Activated T-cell treated with anti-CD3 and anti-CD28 coated beads, Interleukin-2, amount 50 U/mL, for 4 hours (primary cell): Measurements from ENCODE around the gene PTPRK. TPM values are rescaled to one million over a fixed set of nuclear protein-coding genes. Genes with fewer than 3 reads are reported as not detected.

Source experiments
- ATAC-seq, 2 donors: fragments of 200-7000 bp; cut with Tn5 transposase; one replicate each; pipeline ENCODE4 v1.10.0; 2021
- DNase-seq: peaks from one replicate; pipeline ENCODE4 v3.0.0-alpha.2; 2020
- H3K27me3 Mint-ChIP-seq: one replicate; pipeline ENCODE4 v1.8.0; 2021; ENCODE audit warnings: low read depth, mixed read lengths
- H3K36me3 Mint-ChIP-seq: one replicate; pipeline ENCODE4 v1.8.0; 2022; ENCODE audit warnings: mixed read lengths; ENCODE audit not compliant: insufficient read depth
- H3K4me1 Mint-ChIP-seq: one replicate; pipeline ENCODE4 v1.8.0; 2021; ENCODE audit warnings: low read depth, mixed read lengths
- H3K4me3 Mint-ChIP-seq: one replicate; pipeline ENCODE4 v1.8.0; 2021; ENCODE audit warnings: mild to moderate bottlenecking, moderate library complexity, mixed read lengths
- H3K9me3 Mint-ChIP-seq: one replicate; pipeline ENCODE4 v1.8.0; 2021; ENCODE audit warnings: mixed read lengths
- total RNA-seq, 3 donors: library from RNA; stranded (reverse); gene quantifications; one replicate each; pipeline ENCODE4 v1.2.1, GENCODE V29; 2021

The PTPRK gene
- total RNA-seq, 3 donors from 2014 or later = 5.6 to 17.5 (median 11.6) TPM

DNA sequence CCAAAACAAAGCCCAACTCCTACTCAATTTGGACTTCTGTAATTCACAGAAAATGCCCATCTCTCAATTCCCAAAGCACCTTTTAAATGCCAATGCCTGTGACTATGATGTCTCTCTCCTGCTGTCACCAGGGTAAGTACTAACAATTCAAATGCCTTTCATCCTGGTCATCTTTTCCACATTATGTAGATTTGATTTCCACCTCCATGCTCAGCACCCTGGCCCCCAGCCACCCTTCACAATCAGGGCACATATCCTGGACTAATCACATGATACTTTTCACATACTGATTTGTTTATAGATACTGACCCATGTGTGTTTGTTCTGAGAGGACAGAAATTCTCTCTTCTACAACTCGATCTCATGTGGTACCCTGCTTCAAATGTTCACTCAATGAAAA lies 236.3 kb downstream of the PTPRK start:
- H3K4me3 Mint-ChIP-seq = no peak overlapping the region

DNA sequence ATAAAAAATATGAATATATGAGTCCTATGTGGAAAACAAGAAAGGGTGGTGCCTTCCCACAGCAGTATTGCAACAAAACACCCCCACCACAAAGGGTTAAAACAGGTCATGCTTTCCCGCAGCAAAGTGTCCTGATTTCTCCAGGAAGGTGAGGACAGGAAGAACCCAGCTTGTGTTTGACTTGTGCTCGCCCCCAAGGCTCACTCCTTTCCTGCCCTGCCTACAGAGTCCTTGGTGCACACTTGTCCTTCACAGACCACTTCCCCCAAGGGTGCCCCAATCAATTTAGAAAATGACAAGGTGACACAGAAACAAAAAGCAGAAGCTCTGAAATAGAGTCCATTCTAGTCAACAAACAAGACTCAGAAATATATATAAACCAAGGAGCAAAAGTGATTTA lies 237.4 kb downstream of the PTPRK start:
- H3K4me3 Mint-ChIP-seq = no peak overlapping the region
- peaks cover 4% of the 10 kb centered on the region for H3K4me1 Mint-ChIP-seq
- H3K9me3 Mint-ChIP-seq = no peaks in the 10 kb centered on the region
- ATAC-seq (no peak), DNase-seq (no peak)
- no peaks in the 10 kb centered on the region for H3K27me3 Mint-ChIP-seq
- peaks cover 1% of the 10 kb centered on the region for H3K36me3 Mint-ChIP-seq

More for the DNA sequence above, 236.3 kb downstream of the PTPRK start:
- Mint-ChIP-seq H3K4me1 (peaks cover 4% of the 10 kb centered on the region), H3K36me3 (peaks cover 1% of the 10 kb centered on the region), H3K27me3 (no peaks in the 10 kb centered on the region), H3K9me3 (no peaks in the 10 kb centered on the region)
- DNase-seq (no peak), ATAC-seq (no peak)

DNA sequence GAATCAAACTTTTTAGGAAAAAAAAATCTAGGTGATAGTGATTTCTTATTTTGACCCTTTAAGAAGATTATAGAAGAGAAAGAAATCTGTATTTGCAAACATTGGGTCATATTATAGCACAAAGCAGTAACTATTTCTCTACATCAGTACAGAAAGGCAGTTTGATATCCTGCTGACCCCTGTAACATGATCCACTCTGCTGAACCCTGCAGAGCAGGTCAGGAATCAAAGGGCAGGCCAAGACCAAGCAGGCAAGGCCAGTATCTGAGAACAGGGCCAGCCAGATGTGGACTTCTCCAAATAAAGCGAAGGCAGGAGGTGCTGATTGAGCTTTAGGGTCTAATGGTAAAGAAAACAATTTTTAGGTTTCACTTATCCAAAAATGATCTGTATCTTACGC lies 239.4 kb downstream of the PTPRK start:
- DNase-seq (no peak), ATAC-seq (no peak)
- Mint-ChIP-seq H3K36me3 (peaks cover 1% of the 10 kb centered on the region), H3K27me3 (no peaks in the 10 kb centered on the region), H3K9me3 (no peaks in the 10 kb centered on the region), H3K4me1 (no peaks in the 10 kb centered on the region), H3K4me3 (no peak overlapping the region)

- H3K27me3 Mint-ChIP-seq = no peaks in the 10 kb centered on the region
- H3K4me3 Mint-ChIP-seq = no peak overlapping the region
- peaks cover 2% of the 10 kb centered on the region for H3K4me1 Mint-ChIP-seq
- no peaks in the 10 kb centered on the region for H3K36me3 Mint-ChIP-seq
- ATAC-seq (no peak), DNase-seq (no peak)
- no peaks in the 10 kb centered on the region for H3K9me3 Mint-ChIP-seq
These were observed 240.3 kb downstream of the PTPRK start for GRCh38 chr6:128280066-128280465.

DNA sequence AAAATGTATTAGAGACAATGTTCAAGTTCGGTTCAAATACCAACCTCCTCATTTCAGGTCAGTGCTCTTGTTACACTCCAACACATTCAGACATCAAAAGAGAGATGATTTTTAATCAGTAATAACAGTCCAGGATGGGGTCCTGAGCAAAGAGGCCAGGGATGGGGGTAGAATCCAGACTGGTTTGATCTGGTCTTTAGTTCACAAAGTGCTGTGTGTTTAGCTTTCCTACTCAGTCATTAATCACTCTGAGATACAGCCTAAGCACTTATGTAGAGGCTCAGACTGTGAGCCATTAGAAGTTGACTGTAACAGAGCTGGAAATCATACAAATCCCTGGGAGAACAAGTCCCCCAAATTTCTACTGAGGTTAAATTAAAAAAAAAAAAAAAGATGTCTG lies 241.6 kb downstream of the PTPRK start:
- Mint-ChIP-seq H3K9me3 (no peaks in the 10 kb centered on the region), H3K4me3 (no peak overlapping the region), H3K27me3 (no peaks in the 10 kb centered on the region), H3K36me3 (no peaks in the 10 kb centered on the region), H3K4me1 (peaks cover 3% of the 10 kb centered on the region)
- no peak for DNase-seq
- no peak for ATAC-seq

GRCh38 chr6:128277379-128277778 lies 243.0 kb downstream of the PTPRK start:
- Mint-ChIP-seq H3K4me1 (peaks cover 3% of the 10 kb centered on the region), H3K36me3 (no peaks in the 10 kb centered on the region), H3K4me3 (no peak overlapping the region), H3K9me3 (no peaks in the 10 kb centered on the region), H3K27me3 (no peaks in the 10 kb centered on the region)
- DNase-seq = no peak
- no peak for ATAC-seq

- H3K27me3 Mint-ChIP-seq = no peaks in the 10 kb centered on the region
- no peaks in the 10 kb centered on the region for H3K36me3 Mint-ChIP-seq
- no peak for ATAC-seq
- no peak for DNase-seq
- peaks cover 3% of the 10 kb centered on the region for H3K4me1 Mint-ChIP-seq
- no peak overlapping the region for H3K4me3 Mint-ChIP-seq
- no peaks in the 10 kb centered on the region for H3K9me3 Mint-ChIP-seq
These were observed 244.1 kb downstream of the PTPRK start for GRCh38 chr6:128276311-128276710.

- Mint-ChIP-seq H3K4me3 (no peak overlapping the region), H3K9me3 (no peaks in the 10 kb centered on the region), H3K36me3 (no peaks in the 10 kb centered on the region), H3K27me3 (no peaks in the 10 kb centered on the region), H3K4me1 (peaks cover 3% of the 10 kb centered on the region)
- ATAC-seq (no peak), DNase-seq (no peak)
These were observed 244.7 kb downstream of the PTPRK start for GRCh38 chr6:128275681-128276080.

- peaks cover 3% of the 10 kb centered on the region for H3K4me1 Mint-ChIP-seq
- no peak for DNase-seq
- no peaks in the 10 kb centered on the region for H3K27me3 Mint-ChIP-seq
- peak; percentile 34 to 67 for ATAC-seq
- no peaks in the 10 kb centered on the region for H3K9me3 Mint-ChIP-seq
- no peak overlapping the region for H3K4me3 Mint-ChIP-seq
- no peaks in the 10 kb centered on the region for H3K36me3 Mint-ChIP-seq
These were observed 245.4 kb downstream of the PTPRK start for GRCh38 chr6:128275030-128275429.

GRCh38 chr6:128271527-128271926 lies 248.9 kb downstream of the PTPRK start:
- H3K4me3 Mint-ChIP-seq = no peak overlapping the region
- no peaks in the 10 kb centered on the region for H3K9me3 Mint-ChIP-seq
- DNase-seq (no peak), ATAC-seq (no peak)
- H3K36me3 Mint-ChIP-seq = no peaks in the 10 kb centered on the region
- peaks cover 3% of the 10 kb centered on the region for H3K4me1 Mint-ChIP-seq
- no peaks in the 10 kb centered on the region for H3K27me3 Mint-ChIP-seq

DNA sequence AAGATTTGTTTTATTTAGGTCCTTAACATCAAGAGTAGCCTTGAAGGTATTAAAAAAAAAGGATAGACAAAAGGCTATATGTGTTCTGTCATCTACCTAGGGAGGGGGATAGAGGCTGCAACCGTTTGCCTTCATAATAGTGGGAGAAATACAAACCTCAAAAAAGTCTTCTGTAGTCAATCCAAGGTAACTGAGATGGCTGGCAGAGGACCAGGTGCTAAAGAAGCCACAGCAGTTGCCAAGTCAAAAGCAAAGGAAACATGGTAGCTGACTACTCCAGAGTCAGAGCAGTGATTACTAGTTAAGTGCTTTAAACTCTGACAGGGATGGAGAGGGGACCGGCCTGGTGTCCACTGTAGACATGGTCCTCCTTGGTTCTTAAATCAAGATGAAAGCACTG lies 249.4 kb downstream of the PTPRK start:
- Mint-ChIP-seq H3K4me1 (peaks cover 3% of the 10 kb centered on the region), H3K36me3 (no peaks in the 10 kb centered on the region), H3K4me3 (no peak overlapping the region), H3K27me3 (no peaks in the 10 kb centered on the region), H3K9me3 (no peaks in the 10 kb centered on the region)
- ATAC-seq (no peak), DNase-seq (no peak)

GRCh38 chr6:128266946-128267345 lies 253.5 kb downstream of the PTPRK start:
- ATAC-seq (no peak), DNase-seq (no peak)
- H3K4me3 Mint-ChIP-seq = no peak overlapping the region
- H3K27me3 Mint-ChIP-seq = no peaks in the 10 kb centered on the region
- H3K4me1 Mint-ChIP-seq = no peaks in the 10 kb centered on the region
- peaks cover 8% of the 10 kb centered on the region for H3K9me3 Mint-ChIP-seq
- no peaks in the 10 kb centered on the region for H3K36me3 Mint-ChIP-seq

DNA sequence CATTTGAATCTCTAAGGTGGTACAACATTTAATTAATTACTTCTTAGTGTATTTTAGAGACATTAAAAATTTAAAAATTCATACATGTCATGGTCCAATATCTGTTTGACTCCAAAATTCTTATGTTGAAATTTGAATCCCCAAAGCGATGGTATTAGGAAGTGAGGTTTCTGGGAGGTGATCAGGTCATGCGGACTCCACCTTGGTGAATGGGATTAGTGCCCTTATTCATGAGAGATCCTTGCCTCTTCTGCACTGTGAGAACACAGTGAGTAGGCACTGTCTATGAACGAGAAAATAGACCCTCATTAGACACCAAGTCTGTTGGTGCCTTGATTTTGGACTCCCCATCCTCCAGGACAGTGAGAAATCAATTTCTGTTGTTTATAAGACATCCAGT lies 254.7 kb downstream of the PTPRK start:
- no peaks in the 10 kb centered on the region for H3K36me3 Mint-ChIP-seq
- peaks cover 3% of the 10 kb centered on the region for H3K4me1 Mint-ChIP-seq
- no peaks in the 10 kb centered on the region for H3K27me3 Mint-ChIP-seq
- H3K9me3 Mint-ChIP-seq = peaks cover 8% of the 10 kb centered on the region
- no peak for DNase-seq
- ATAC-seq = no peak
- no peak overlapping the region for H3K4me3 Mint-ChIP-seq

- ATAC-seq (peak; percentile 49 to 50), DNase-seq (no peak)
- H3K4me1 Mint-ChIP-seq = peaks cover 25% of the 10 kb centered on the region
- H3K9me3 Mint-ChIP-seq = peaks cover 8% of the 10 kb centered on the region
- peak overlapping the region; percentile 37 for H3K4me3 Mint-ChIP-seq
- no peaks in the 10 kb centered on the region for H3K27me3 Mint-ChIP-seq
- H3K36me3 Mint-ChIP-seq = no peaks in the 10 kb centered on the region
These were observed 260.4 kb downstream of the PTPRK start for GRCh38 chr6:128259730-128260685.

- Mint-ChIP-seq H3K4me3 (peak overlapping the region; percentile 37), H3K27me3 (no peaks in the 10 kb centered on the region), H3K9me3 (peaks cover 8% of the 10 kb centered on the region), H3K36me3 (no peaks in the 10 kb centered on the region), H3K4me1 (peaks cover 25% of the 10 kb centered on the region)
- DNase-seq (no peak), ATAC-seq (peak; percentile 84 to 87)
These were observed 261.2 kb downstream of the PTPRK start for GRCh38 chr6:128259029-128259724.
